Measurements from ENCODE around the gene CC2D1B. TPM values are rescaled to one million over a fixed set of nuclear protein-coding genes. Genes with fewer than 3 reads are reported as not detected.

Gene CC2D1B
- total RNA-seq, 1 experiment from 2014 or later = 24.3 TPM

- Histone ChIP-seq H4K5ac (ENCODE audit: insufficient read length, low read depth, low read length) (no peak overlapping the region), H3K4me2 (ENCODE audit: insufficient read depth, insufficient read length, low read length) (no peak overlapping the region), H2AK5ac (ENCODE audit: insufficient read length, low read length) (no peak overlapping the region), H3K4me1 (ENCODE audit: insufficient read depth, low read length) (no peaks in the 10 kb centered on the region), H3T11ph (ENCODE audit: low read length) (no peak overlapping the region), H4K91ac (ENCODE audit: insufficient read length, low read depth, low read length) (no peak overlapping the region), H2BK20ac (ENCODE audit: low read depth, low read length, poor library complexity, severe bottlenecking) (no peak overlapping the region), H2AFZ (ENCODE audit: low read length) (no peak overlapping the region), H3K18ac (ENCODE audit: insufficient read length, low read depth, low read length) (no peak overlapping the region), H3K79me2 (ENCODE audit: insufficient read depth, low read length) (no peaks in the 10 kb centered on the region), H2BK15ac (ENCODE audit: low read depth, low read length) (no peak overlapping the region), H3K27me3 (ENCODE audit: insufficient read depth, low read length) (no peaks in the 10 kb centered on the region), H4K8ac (replicated peaks; ENCODE audit: insufficient read length, low read depth, low read length) (no peak overlapping the region), H2BK12ac (ENCODE audit: insufficient read length, low read depth, low read length) (no peak overlapping the region), H3K79me1 (ENCODE audit: insufficient read depth, low read depth, low read length, poor library complexity, severe bottlenecking) (no peaks in the 10 kb centered on the region), H2BK120ac (ENCODE audit: low read depth, low read length, poor library complexity, severe bottlenecking) (no peak overlapping the region), H3K23me2 (ENCODE audit: insufficient read length, low read depth, low read length, poor library complexity, severe bottlenecking) (no peaks in the 10 kb centered on the region), H3K56ac (ENCODE audit: insufficient read length, low read depth, low read length) (no peak overlapping the region), H3K14ac (ENCODE audit: insufficient read depth, low read length) (no peak overlapping the region), H3K9ac (ENCODE audit: extremely low read depth, insufficient read length, low read length) (no peak overlapping the region), H3K23ac (ENCODE audit: insufficient read length, low read depth, low read length) (no peak overlapping the region), H3K27ac (ENCODE audit: insufficient read length, low read depth, low read length) (no peak overlapping the region), H2BK5ac (ENCODE audit: insufficient read length, low read length) (no peak overlapping the region), H3K9me3 (ENCODE audit: control insufficient read depth, low read depth, low read length) (no peaks in the 10 kb centered on the region), H3K4ac (ENCODE audit: low read depth, low read length) (no peak overlapping the region), H4K20me1 (ENCODE audit: control insufficient read depth, insufficient read depth, insufficient read length) (no peaks in the 10 kb centered on the region)
- TF ChIP-seq CTCF (conservative IDR thresholded peaks at IDR 0.05) = no peak
- WGBS (ENCODE audit: extremely low coverage, insufficient read length, low lambda C conversion rate) = no CpG with 5 or more reads among the region's 5 CpGs
- H3K27me3 Mint-ChIP-seq (ENCODE audit: low read depth) = no peaks in the 10 kb centered on the region
- H3K36me3 Mint-ChIP-seq (ENCODE audit: insufficient read depth in 1 of 3, low read depth in 3 of 3) = peaks cover 58 to 90% (median 86%) of the 10 kb centered on the region in 3 experiments; a peak in 6 of 7 replicates
- no peak overlapping the region; a peak in 1 of 7 replicates for H3K27ac Mint-ChIP-seq
- DNase-seq = no peak
- H3K4me3 Mint-ChIP-seq = no peak overlapping the region
- H3K9me3 Mint-ChIP-seq = no peaks in the 10 kb centered on the region
- H3K4me1 Mint-ChIP-seq = no peaks in the 10 kb centered on the region
Observed at GRCh38 chr1:52393174-52393573, 27.2 kb upstream of the CC2D1B start.

Data from H9 (cell line).